GM23338 (cell line): ENCODE results near the gene ZNF283. TPM values are rescaled to one million over a fixed set of nuclear protein-coding genes. Genes with fewer than 3 reads are reported as not detected.

Source experiments
- ATAC-seq: fragments of 200-7000 bp; cut with Tn5 transposase; 3 replicates; pipeline ENCODE4 v1.9.1; 2020
- DNase-seq: peaks from one replicate; pipeline ENCODE4 v3.0.0-alpha.2; 2015; ENCODE audit warnings: low spot score
- H2AFZ ChIP-seq: fragments of 200-600 bp; sonication (generic); 2 replicates; pipeline ENCODE4 v1.8.0; 2016; ENCODE audit warnings: antibody characterized with exemption, mild to moderate bottlenecking, moderate library complexity
- H3F3A ChIP-seq: fragments of 200-600 bp; sonication (generic); replicated peaks from 2 replicates; pipeline ENCODE4 v1.8.0; 2017; ENCODE audit warnings: antibody characterized with exemption, mixed run types, low read depth
- H3K27ac ChIP-seq: fragments of 200-600 bp; sonication (generic); 2 replicates; pipeline ENCODE4 v1.6.1; 2016; ENCODE audit warnings: low read depth
- H3K27me3 ChIP-seq: fragments of 200-600 bp; sonication (generic); 2 replicates; pipeline ENCODE4 v1.8.0; 2016; ENCODE audit warnings: mild to moderate bottlenecking, mixed run types, moderate library complexity; ENCODE audit not compliant: insufficient read depth
- H3K36me3 ChIP-seq: fragments of 200-600 bp; sonication (generic); 2 replicates; pipeline ENCODE4 v1.8.0; 2016; ENCODE audit warnings: mild to moderate bottlenecking; ENCODE audit not compliant: insufficient read depth
- H3K4me1 ChIP-seq: fragments of 200-600 bp; sonication (generic); 2 replicates; pipeline ENCODE4 v1.8.0; 2016; ENCODE audit warnings: mild to moderate bottlenecking, moderate library complexity; ENCODE audit not compliant: insufficient read depth
- H3K4me2 ChIP-seq: fragments of 200-600 bp; sonication (generic); 2 replicates; pipeline ENCODE4 v1.7.1; 2017; ENCODE audit warnings: mixed run types
- H3K4me3 ChIP-seq: fragments of 200-600 bp; sonication (generic); 2 replicates; pipeline ENCODE4 v1.6.1; 2016; ENCODE audit warnings: mixed run types
- H3K79me2 ChIP-seq: fragments of 200-600 bp; sonication (generic); replicated peaks from 2 replicates; pipeline ENCODE4 v1.8.0; 2017; ENCODE audit warnings: mild to moderate bottlenecking; ENCODE audit not compliant: insufficient read depth
- H3K9me2 ChIP-seq: fragments of 200-600 bp; sonication (generic); 2 replicates; pipeline ENCODE4 v1.8.0; 2017; ENCODE audit not compliant: insufficient read depth
- H4K20me1 ChIP-seq: fragments of 200-600 bp; sonication (generic); replicated peaks from 2 replicates; pipeline ENCODE4 v1.8.0; 2017; ENCODE audit warnings: mild to moderate bottlenecking; ENCODE audit not compliant: insufficient read depth
- H3K27ac Mint-ChIP-seq: 2 replicates; pipeline ENCODE4 v1.8.0; 2020; ENCODE audit warnings: inconsistent platforms, mild to moderate bottlenecking, moderate library complexity, mixed read lengths
- H3K27me3 Mint-ChIP-seq: 3 replicates; pipeline ENCODE4 v1.8.0; 2022; ENCODE audit warnings: low read depth, mild to moderate bottlenecking, moderate library complexity, mixed read lengths, inconsistent platforms; ENCODE audit not compliant: insufficient read depth, poor library complexity
- H3K36me3 Mint-ChIP-seq: 3 replicates; pipeline ENCODE4 v1.8.0; 2021; ENCODE audit warnings: low read depth, mild to moderate bottlenecking, inconsistent platforms, moderate library complexity, mixed read lengths
- H3K4me1 Mint-ChIP-seq: 3 replicates; pipeline ENCODE4 v1.8.0; 2020; ENCODE audit warnings: mild to moderate bottlenecking, inconsistent platforms, mixed read lengths
- H3K4me3 Mint-ChIP-seq: 3 replicates; pipeline ENCODE4 v1.8.0; 2021; ENCODE audit warnings: moderate library complexity, mild to moderate bottlenecking, inconsistent platforms, mixed read lengths
- H3K9me3 Mint-ChIP-seq: 3 replicates; pipeline ENCODE4 v1.8.0; 2020; ENCODE audit warnings: moderate library complexity, mild to moderate bottlenecking, inconsistent platforms, mixed read lengths
- CREB1 ChIP-seq: fragments of 250-450 bp; sonication (Bioruptor Pico); IDR thresholded peaks from 2 replicates; pipeline ENCODE4 v1.5.0; 2020; ENCODE audit warnings: low read depth, mild to moderate bottlenecking, moderate library complexity
- NANOG ChIP-seq: IDR thresholded peaks from 2 replicates; pipeline ENCODE4 v1.6.1; 2016; ENCODE audit warnings: antibody characterized with exemption, borderline replicate concordance
- POLR2AphosphoS5 ChIP-seq: IDR thresholded peaks from 2 replicates; pipeline ENCODE4 v1.6.1; 2016; ENCODE audit warnings: antibody characterized with exemption, low read depth
- STAT1 ChIP-seq: IDR thresholded peaks from one replicate; pipeline ENCODE4 v1.6.1; 2016; ENCODE audit warnings: antibody characterized with exemption; ENCODE audit not compliant: unreplicated experiment
- ZNF331 ChIP-seq: fragments of 250-450 bp; sonication (Bioruptor Pico); IDR thresholded peaks from 2 replicates; pipeline ENCODE4 v1.5.0; 2020; ENCODE audit warnings: low read depth, mild to moderate bottlenecking, moderate library complexity
- polyA plus RNA-seq: library from polyadenylated mRNA; unstranded; fragments of >200 nt; fragmentation: Nextera tagmentation; extraction: Ambion mirVana; gene quantifications from 2 replicates; pipeline ENCODE4 v1.2.1, GENCODE V29; 2016
- total RNA-seq: library from RNA; depleted of rRNA; stranded (reverse); fragments of >200 nt; shearing (Covaris generic); gene quantifications from 2 replicates; pipeline ENCODE4 v1.2.3, GENCODE V29; 2014
- TF ChIP-seq, protein P1 (sequence below): IDR thresholded peaks from one replicate; pipeline ENCODE4 v1.6.1; 2018; ENCODE audit warnings: antibody characterized with exemption; ENCODE audit not compliant: unreplicated experiment
- TF ChIP-seq, protein P2 (sequence below): IDR thresholded peaks from 2 replicates; pipeline ENCODE4 v1.6.1; 2016; ENCODE audit warnings: antibody characterized with exemption

The ZNF283 gene
- total and polyA plus RNA-seq, 2 experiments from 2014 or later = 3.1 to 12.0 TPM

DNA sequence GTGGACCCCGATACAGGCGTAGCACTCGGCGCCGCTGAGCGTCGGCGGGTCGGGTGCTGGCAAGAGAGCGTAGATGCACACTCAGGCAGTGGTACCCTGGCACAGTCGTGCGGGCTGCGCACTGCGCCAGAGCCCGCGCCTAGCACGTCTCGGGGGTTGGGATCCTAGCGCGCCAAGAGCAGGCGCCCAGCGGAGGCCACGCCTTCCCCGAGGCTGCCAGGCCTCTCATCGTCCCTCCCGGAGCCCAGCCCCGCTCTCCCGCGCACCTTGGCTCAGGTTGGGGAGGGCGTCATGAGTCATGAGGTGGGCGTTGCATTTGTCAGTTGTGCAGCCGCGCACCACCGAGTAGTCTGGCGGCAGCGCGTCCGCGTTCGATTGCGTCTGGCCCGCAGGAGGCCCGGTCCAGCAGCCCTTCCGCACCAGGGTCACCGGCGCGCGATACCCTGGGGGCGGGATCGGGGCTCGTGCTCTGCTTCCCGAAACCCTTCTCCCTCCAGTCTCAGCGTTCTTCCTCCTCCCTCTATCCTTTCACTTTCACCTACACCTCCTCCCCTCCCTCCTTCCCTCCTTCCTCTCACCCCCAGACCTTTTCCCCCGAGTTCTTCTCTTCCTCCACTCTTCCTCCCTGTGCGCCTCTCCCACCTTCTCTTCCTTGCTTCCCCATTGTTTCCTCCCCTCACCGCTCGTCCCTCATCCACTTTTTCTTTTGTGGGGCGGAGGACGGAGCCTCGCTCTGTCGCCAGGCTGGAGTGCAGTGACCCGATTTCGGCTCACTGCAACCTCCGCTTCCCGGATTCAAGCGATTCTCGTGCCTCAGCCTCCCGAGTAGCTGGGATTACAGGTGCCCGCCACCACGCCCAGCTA is 28.3 kb upstream of the ZNF283 start:
- H3K4me3 Mint-ChIP-seq = peak overlapping the region; percentile 78
- Histone ChIP-seq H3K36me3 (no peaks in the 10 kb centered on the region), H4K20me1 (no peaks in the 10 kb centered on the region), H3K4me2 (peak overlapping the region; percentile 88), H3K27ac (no peak overlapping the region), H3K27me3 (peaks cover 48% of the 10 kb centered on the region), H3K9me2 (no peaks in the 10 kb centered on the region), H3K79me2 (no peaks in the 10 kb centered on the region), H3K4me1 (no peaks in the 10 kb centered on the region), H3K4me3 (peak overlapping the region; percentile 76), H3F3A (no peaks in the 10 kb centered on the region), H2AFZ (peak overlapping the region; percentile 99)
- no peaks in the 10 kb centered on the region; the same call in 2 of the 3 replicates for H3K9me3 Mint-ChIP-seq
- no peaks in the 10 kb centered on the region; the same call in 2 of the 3 replicates for H3K4me1 Mint-ChIP-seq
- H3K27me3 Mint-ChIP-seq = peaks cover 36% of the 10 kb centered on the region
- H3K27ac Mint-ChIP-seq = no peak overlapping the region
- no peaks in the 10 kb centered on the region for H3K36me3 Mint-ChIP-seq
- TF ChIP-seq CREB1 (CRISPR knock-in tag) (peak; percentile 51; the same call in 1 of the 2 replicates), NANOG (no peak), POLR2AphosphoS5 (peak; percentile 51; the same call in 1 of the 2 replicates)
- ATAC-seq (peak; percentile 92), DNase-seq (peak; percentile 92)

DNA sequence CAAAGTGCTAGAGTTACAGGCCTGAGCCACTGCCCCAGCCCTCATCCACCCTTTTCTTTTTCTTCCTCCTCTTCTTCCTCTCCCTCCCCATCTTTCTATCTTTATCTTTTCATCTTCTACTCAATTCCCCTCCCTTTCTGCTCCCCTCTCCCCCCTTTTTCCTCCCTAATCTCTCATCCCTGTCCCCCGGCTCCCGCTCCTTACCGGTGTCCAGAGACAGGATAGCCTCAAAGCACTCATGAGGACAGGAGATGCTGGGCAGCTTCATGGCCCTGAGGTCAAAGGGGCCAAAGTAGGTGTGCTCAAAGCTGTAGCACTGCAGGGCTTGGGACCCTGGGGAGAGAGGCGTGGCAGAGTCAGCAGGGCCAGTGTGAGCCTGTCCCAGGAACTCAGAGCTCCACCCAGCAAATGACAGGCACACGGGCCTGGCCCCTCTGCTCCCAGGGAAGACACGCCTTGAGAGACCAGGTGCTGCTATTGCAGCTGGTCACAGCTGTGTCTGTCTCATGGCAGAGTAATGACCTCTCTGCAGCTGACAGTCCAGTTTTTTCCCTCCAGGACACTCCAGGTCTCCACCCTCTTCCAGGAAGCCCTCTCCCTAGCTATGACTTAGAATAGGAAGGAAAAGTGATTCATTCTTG is 27.5 kb upstream of the ZNF283 start:
- peak overlapping the region; percentile 78 for H3K4me3 Mint-ChIP-seq
- H2AFZ ChIP-seq = peak overlapping the region; percentile 99
- TF ChIP-seq, protein P1, sequence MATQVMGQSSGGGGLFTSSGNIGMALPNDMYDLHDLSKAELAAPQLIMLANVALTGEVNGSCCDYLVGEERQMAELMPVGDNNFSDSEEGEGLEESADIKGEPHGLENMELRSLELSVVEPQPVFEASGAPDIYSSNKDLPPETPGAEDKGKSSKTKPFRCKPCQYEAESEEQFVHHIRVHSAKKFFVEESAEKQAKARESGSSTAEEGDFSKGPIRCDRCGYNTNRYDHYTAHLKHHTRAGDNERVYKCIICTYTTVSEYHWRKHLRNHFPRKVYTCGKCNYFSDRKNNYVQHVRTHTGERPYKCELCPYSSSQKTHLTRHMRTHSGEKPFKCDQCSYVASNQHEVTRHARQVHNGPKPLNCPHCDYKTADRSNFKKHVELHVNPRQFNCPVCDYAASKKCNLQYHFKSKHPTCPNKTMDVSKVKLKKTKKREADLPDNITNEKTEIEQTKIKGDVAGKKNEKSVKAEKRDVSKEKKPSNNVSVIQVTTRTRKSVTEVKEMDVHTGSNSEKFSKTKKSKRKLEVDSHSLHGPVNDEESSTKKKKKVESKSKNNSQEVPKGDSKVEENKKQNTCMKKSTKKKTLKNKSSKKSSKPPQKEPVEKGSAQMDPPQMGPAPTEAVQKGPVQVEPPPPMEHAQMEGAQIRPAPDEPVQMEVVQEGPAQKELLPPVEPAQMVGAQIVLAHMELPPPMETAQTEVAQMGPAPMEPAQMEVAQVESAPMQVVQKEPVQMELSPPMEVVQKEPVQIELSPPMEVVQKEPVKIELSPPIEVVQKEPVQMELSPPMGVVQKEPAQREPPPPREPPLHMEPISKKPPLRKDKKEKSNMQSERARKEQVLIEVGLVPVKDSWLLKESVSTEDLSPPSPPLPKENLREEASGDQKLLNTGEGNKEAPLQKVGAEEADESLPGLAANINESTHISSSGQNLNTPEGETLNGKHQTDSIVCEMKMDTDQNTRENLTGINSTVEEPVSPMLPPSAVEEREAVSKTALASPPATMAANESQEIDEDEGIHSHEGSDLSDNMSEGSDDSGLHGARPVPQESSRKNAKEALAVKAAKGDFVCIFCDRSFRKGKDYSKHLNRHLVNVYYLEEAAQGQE = no peak
- TF ChIP-seq NANOG = no peak
- no peak for TF ChIP-seq STAT1
- TF ChIP-seq, protein P2, sequence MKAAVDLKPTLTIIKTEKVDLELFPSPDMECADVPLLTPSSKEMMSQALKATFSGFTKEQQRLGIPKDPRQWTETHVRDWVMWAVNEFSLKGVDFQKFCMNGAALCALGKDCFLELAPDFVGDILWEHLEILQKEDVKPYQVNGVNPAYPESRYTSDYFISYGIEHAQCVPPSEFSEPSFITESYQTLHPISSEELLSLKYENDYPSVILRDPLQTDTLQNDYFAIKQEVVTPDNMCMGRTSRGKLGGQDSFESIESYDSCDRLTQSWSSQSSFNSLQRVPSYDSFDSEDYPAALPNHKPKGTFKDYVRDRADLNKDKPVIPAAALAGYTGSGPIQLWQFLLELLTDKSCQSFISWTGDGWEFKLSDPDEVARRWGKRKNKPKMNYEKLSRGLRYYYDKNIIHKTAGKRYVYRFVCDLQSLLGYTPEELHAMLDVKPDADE = no peak
- no peak for TF ChIP-seq ZNF331
- H3F3A ChIP-seq = no peaks in the 10 kb centered on the region
- H3K27ac Mint-ChIP-seq = no peak overlapping the region
- no peaks in the 10 kb centered on the region; the same call in 1 of the 3 replicates for H3K4me1 Mint-ChIP-seq
- H3K4me1 ChIP-seq = no peaks in the 10 kb centered on the region
- H3K9me2 ChIP-seq = no peaks in the 10 kb centered on the region
- H3K4me2 ChIP-seq = peak overlapping the region; percentile 88
- no peaks in the 10 kb centered on the region; the same call in 2 of the 3 replicates for H3K9me3 Mint-ChIP-seq
- no peaks in the 10 kb centered on the region for H3K79me2 ChIP-seq
- H3K36me3 Mint-ChIP-seq = no peaks in the 10 kb centered on the region
- DNase-seq = peak; percentile 41
- peak; percentile 62 for ATAC-seq
- no peaks in the 10 kb centered on the region for H3K36me3 ChIP-seq
- H3K27me3 Mint-ChIP-seq = peaks cover 36% of the 10 kb centered on the region
- no peaks in the 10 kb centered on the region for H4K20me1 ChIP-seq
- no peak overlapping the region for H3K27ac ChIP-seq
- peaks cover 48% of the 10 kb centered on the region for H3K27me3 ChIP-seq
- H3K4me3 ChIP-seq = peak overlapping the region; percentile 76
